Hepatocyte (in vitro differentiated cells): ENCODE measurements around the gene CD79B. TPM values are rescaled to one million over a fixed set of nuclear protein-coding genes. Genes with fewer than 3 reads are reported as not detected.

ENCODE experiments used
- DNase-seq: peaks from one replicate; pipeline ENCODE4 v3.0.0-alpha.2; 2016; ENCODE audit warnings: low spot score
- H2AFZ ChIP-seq: fragments of 200-600 bp; sonication (generic); 2 replicates; pipeline ENCODE4 v1.6.0; 2016; ENCODE audit warnings: antibody characterized with exemption, mild to moderate bottlenecking
- H3K27ac ChIP-seq: fragments of 200-600 bp; sonication (generic); 2 replicates; pipeline ENCODE4 v1.5.1; 2016; ENCODE audit warnings: mild to moderate bottlenecking
- H3K27me3 ChIP-seq: fragments of 200-600 bp; sonication (generic); 2 replicates; pipeline ENCODE4 v1.6.1; 2016
- H3K36me3 ChIP-seq: fragments of 200-600 bp; sonication (generic); replicated peaks from 2 replicates; pipeline ENCODE4 v1.5.1; 2016; ENCODE audit warnings: low read depth; ENCODE audit not compliant: insufficient read depth
- H3K4me1 ChIP-seq: fragments of 200-600 bp; sonication (generic); 2 replicates; pipeline ENCODE4 v1.5.1; 2016; ENCODE audit warnings: mild to moderate bottlenecking, moderate library complexity; ENCODE audit not compliant: insufficient read depth
- H3K4me2 ChIP-seq: fragments of 200-600 bp; sonication (generic); 2 replicates; pipeline ENCODE4 v1.6.0; 2016
- H3K4me3 ChIP-seq: fragments of 200-600 bp; sonication (generic); 2 replicates; pipeline ENCODE4 v1.5.1; 2016; ENCODE audit warnings: mild to moderate bottlenecking
- H3K79me2 ChIP-seq: fragments of 200-600 bp; sonication (generic); 2 replicates; pipeline ENCODE4 v1.6.0; 2017; ENCODE audit warnings: mild to moderate bottlenecking
- H3K9me2 ChIP-seq: fragments of 200-600 bp; sonication (generic); replicated peaks from 2 replicates; pipeline ENCODE4 v1.6.0; 2017; ENCODE audit warnings: mild to moderate bottlenecking; ENCODE audit not compliant: insufficient read depth
- H3K9me3 ChIP-seq: fragments of 200-600 bp; sonication (generic); 2 replicates; pipeline ENCODE4 v1.5.1; 2016; ENCODE audit warnings: low read depth, mild to moderate bottlenecking
- H4K20me1 ChIP-seq: fragments of 200-600 bp; sonication (generic); 2 replicates; pipeline ENCODE4 v1.6.0; 2016; ENCODE audit warnings: mild to moderate bottlenecking; ENCODE audit not compliant: insufficient read depth, poor library complexity, severe bottlenecking
- CTCF ChIP-seq: fragments of 200-600 bp; sonication (generic); IDR thresholded peaks from 2 replicates; pipeline ENCODE4 v1.5.1; 2016; ENCODE audit warnings: antibody characterized with exemption, mild to moderate bottlenecking; ENCODE audit not compliant: poor library complexity
- EZH2 ChIP-seq: fragments of 200-600 bp; sonication (generic); IDR thresholded peaks from 2 replicates; pipeline ENCODE4 v1.6.1; 2016; ENCODE audit warnings: antibody characterized with exemption, mild to moderate bottlenecking, borderline replicate concordance
- EZH2phosphoT487 ChIP-seq: fragments of 200-600 bp; sonication (generic); IDR thresholded peaks from one replicate; pipeline ENCODE4 v1.6.1; 2018; ENCODE audit warnings: antibody characterized with exemption, mild to moderate bottlenecking, low read depth, moderate library complexity; ENCODE audit not compliant: unreplicated experiment, severe bottlenecking
- WGBS: methylation state at CpG from one replicate; pipeline ENCODE4 v1.1.6; 2016; ENCODE audit warnings: low lambda C conversion rate; ENCODE audit errors: missing lambda C conversion rate; 5-methylcytosine and 5-hydroxymethylcytosine counted together
- polyA plus RNA-seq: library from polyadenylated mRNA; unstranded; fragments of >200 nt; fragmentation: Nextera tagmentation; extraction: Ambion mirVana; gene quantifications from 2 replicates; pipeline ENCODE4 v1.2.1, GENCODE V29; 2016
- total RNA-seq: library from RNA; depleted of rRNA; stranded (reverse); fragments of >200 nt; gene quantifications from 2 replicates; pipeline ENCODE4 v1.2.3, GENCODE V29; 2014

Gene CD79B
- total and polyA plus RNA-seq, 2 experiments from 2014 or later, result 0.57 to 1.2 TPM

DNA sequence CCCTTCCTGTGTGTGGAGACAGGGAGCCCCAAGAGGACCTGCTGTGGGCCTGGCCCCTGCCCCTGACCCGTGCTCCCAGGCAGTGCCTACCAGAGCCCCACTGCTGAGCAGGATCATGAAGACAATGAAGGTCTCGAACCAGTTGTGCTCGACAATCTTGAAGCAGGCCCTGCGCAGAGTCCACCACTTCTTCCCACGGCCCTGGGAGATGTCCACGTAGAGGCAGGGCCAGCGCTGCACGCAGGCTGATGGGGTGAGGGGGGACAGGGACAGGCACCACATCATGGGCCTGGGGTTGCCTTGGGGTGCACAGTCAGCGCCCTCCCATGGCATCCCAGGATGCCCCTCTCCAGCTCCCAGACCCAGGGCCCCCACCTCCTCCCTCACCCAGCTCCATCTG is 16.4 kb upstream of the CD79B start:
- Histone ChIP-seq H3K79me2 (no peaks in the 10 kb centered on the region), H3K4me1 (no peaks in the 10 kb centered on the region), H3K36me3 (no peaks in the 10 kb centered on the region), H3K9me3 (no peaks in the 10 kb centered on the region), H3K4me3 (no peak overlapping the region), H4K20me1 (no peaks in the 10 kb centered on the region), H2AFZ (no peak overlapping the region), H3K27ac (no peak overlapping the region), H3K4me2 (no peak overlapping the region), H3K9me2 (no peaks in the 10 kb centered on the region), H3K27me3 (no peaks in the 10 kb centered on the region)
- TF ChIP-seq EZH2 (no peak), EZH2phosphoT487 (no peak), CTCF (no peak)
- WGBS, result 92% methylated on average over 9 of the region's 9 CpGs
- no peak for DNase-seq

GRCh38 chr17:63947711-63948330 is 15.7 kb upstream of the CD79B start:
- Histone ChIP-seq H2AFZ (no peak overlapping the region), H3K36me3 (no peaks in the 10 kb centered on the region), H3K27ac (no peak overlapping the region), H3K4me3 (no peak overlapping the region), H3K4me1 (no peaks in the 10 kb centered on the region), H3K9me2 (no peaks in the 10 kb centered on the region), H3K9me3 (no peaks in the 10 kb centered on the region), H3K4me2 (no peak overlapping the region), H3K79me2 (no peaks in the 10 kb centered on the region), H3K27me3 (no peaks in the 10 kb centered on the region), H4K20me1 (no peaks in the 10 kb centered on the region)
- 90% methylated on average over 18 of the region's 18 CpGs for WGBS
- TF ChIP-seq EZH2phosphoT487 (no peak), CTCF (no peak), EZH2 (no peak)
- DNase-seq, result no peak

- peak; percentile 73 for DNase-seq
Observed at GRCh38 chr17:63946440-63947363, 14.6 kb upstream of the CD79B start.

More at GRCh38 chr17:63946440-63947363, 14.6 kb upstream of the CD79B start:
- no peaks in the 10 kb centered on the region for H3K36me3 ChIP-seq
- H3K4me1 ChIP-seq, result no peaks in the 10 kb centered on the region
- no peak overlapping the region for H3K4me2 ChIP-seq
- no peaks in the 10 kb centered on the region for H3K9me3 ChIP-seq
- no peak overlapping the region for H3K4me3 ChIP-seq
- H2AFZ ChIP-seq, result no peak overlapping the region
- no peaks in the 10 kb centered on the region for H3K9me2 ChIP-seq
- H3K27me3 ChIP-seq, result no peaks in the 10 kb centered on the region
- no peaks in the 10 kb centered on the region for H4K20me1 ChIP-seq
- 51% methylated on average over 17 of the region's 20 CpGs for WGBS
- H3K27ac ChIP-seq, result no peak overlapping the region
- TF ChIP-seq CTCF, result peak; percentile 58
- no peak for TF ChIP-seq EZH2phosphoT487
- TF ChIP-seq EZH2, result no peak
- H3K79me2 ChIP-seq, result no peaks in the 10 kb centered on the region
